WTC11 (cell line): ENCODE results near the gene EBI3. TPM values are rescaled to one million over a fixed set of nuclear protein-coding genes. Genes with fewer than 3 reads are reported as not detected.

Experiments used
- ATAC-seq: fragments of 200-7000 bp; cut with Tn5 transposase; 2 replicates; pipeline ENCODE4 v1.10.0; 2021; ENCODE audit warnings: mild to moderate bottlenecking, moderate library complexity
- CTCF ChIA-PET: fragments of 300-600 bp; sonication (Branson Sonifier 250); formaldehyde crosslinking; loops from one replicate; lab custom pipeline; 2021; ENCODE audit warnings: antibody characterized with exemption; lab: Charles Lee
- POLR2A ChIA-PET: fragments of 350-600 bp; sonication (Branson Sonifier 250); formaldehyde crosslinking; loops from one replicate; lab custom pipeline; 2021; ENCODE audit warnings: antibody characterized with exemption; lab: Charles Lee
- DNase-seq: peaks from one replicate; pipeline ENCODE4 v3.0.0; 2021; ENCODE audit warnings: low spot score
- H3K27ac Mint-ChIP-seq: 2 replicates; pipeline ENCODE4 v1.8.0; 2021; ENCODE audit warnings: mixed read lengths
- H3K27me3 Mint-ChIP-seq: 2 replicates; pipeline ENCODE4 v1.8.0; 2021; ENCODE audit warnings: low read depth, mild to moderate bottlenecking, moderate library complexity, mixed read lengths
- H3K36me3 Mint-ChIP-seq: 2 replicates; pipeline ENCODE4 v1.8.0; 2021; ENCODE audit warnings: mixed read lengths
- H3K4me1 Mint-ChIP-seq: 2 replicates; pipeline ENCODE4 v1.8.0; 2022; ENCODE audit warnings: mixed read lengths
- H3K4me3 Mint-ChIP-seq: 2 replicates; pipeline ENCODE4 v1.8.0; 2021; ENCODE audit warnings: mild to moderate bottlenecking, moderate library complexity, mixed read lengths
- H3K9me3 Mint-ChIP-seq: 2 replicates; pipeline ENCODE4 v1.8.0; 2021; ENCODE audit warnings: mixed read lengths
- GTF2I ChIP-seq: fragments of 250-450 bp; sonication (Bioruptor Pico); conservative IDR thresholded peaks from 2 replicates; pipeline ENCODE4 v1.4.0; 2021; ENCODE audit warnings: mild to moderate bottlenecking
- MXD4 ChIP-seq: fragments of 250-450 bp; sonication (Bioruptor Pico); IDR thresholded peaks from 2 replicates; pipeline ENCODE4 v1.8.0; 2021; ENCODE audit warnings: mild to moderate bottlenecking, moderate library complexity, borderline replicate concordance
- NFE2L1 ChIP-seq: sonication (generic); formaldehyde crosslinking; IDR thresholded peaks from 2 replicates; pipeline ENCODE4 v1.8.1; 2023; ENCODE audit warnings: missing genetic modification reagents
- NR1H2 ChIP-seq: sonication (generic); formaldehyde crosslinking; IDR thresholded peaks from 2 replicates; pipeline ENCODE4 v1.9.0; 2021; ENCODE audit warnings: mild to moderate bottlenecking, moderate library complexity, missing genetic modification reagents
- SMAD4 ChIP-seq: sonication (generic); formaldehyde crosslinking; IDR thresholded peaks from 2 replicates; pipeline ENCODE4 v1.8.0; 2022; ENCODE audit warnings: mild to moderate bottlenecking, missing genetic modification reagents
- SOX15 ChIP-seq: fragments of 250-450 bp; sonication (Bioruptor Pico); IDR thresholded peaks from 2 replicates; pipeline ENCODE4 v1.9.0; 2021; ENCODE audit warnings: mild to moderate bottlenecking
- TP53 ChIP-seq: sonication (generic); formaldehyde crosslinking; IDR thresholded peaks from 2 replicates; pipeline ENCODE4 v1.8.1; 2023; ENCODE audit warnings: mild to moderate bottlenecking, missing genetic modification reagents
- ZBTB21 ChIP-seq: sonication (generic); formaldehyde crosslinking; IDR thresholded peaks from 2 replicates; pipeline ENCODE4 v1.8.1; 2023; ENCODE audit warnings: mild to moderate bottlenecking, missing genetic modification reagents, borderline replicate concordance
- ZNF416 ChIP-seq: fragments of 250-450 bp; sonication (Bioruptor Pico); IDR thresholded peaks from 2 replicates; pipeline ENCODE4 v1.9.0; 2021; ENCODE audit warnings: mild to moderate bottlenecking, inconsistent platforms
- total RNA-seq: library from RNA; stranded (reverse); gene quantifications from 3 replicates; pipeline ENCODE4 v1.2.3, GENCODE V29; 2021
- TF ChIP-seq, protein P1 (sequence below): sonication (generic); formaldehyde crosslinking; IDR thresholded peaks from 2 replicates; pipeline ENCODE4 v1.8.0; 2023; ENCODE audit warnings: mild to moderate bottlenecking, missing genetic modification reagents
- TF ChIP-seq, protein P2 (sequence below): sonication (generic); formaldehyde crosslinking; IDR thresholded peaks from 2 replicates; pipeline ENCODE4 v1.8.1; 2022; ENCODE audit warnings: mild to moderate bottlenecking, missing genetic modification reagents, moderate library complexity, borderline replicate concordance
- TF ChIP-seq, protein P3 (sequence below): sonication (generic); formaldehyde crosslinking; IDR thresholded peaks from 2 replicates; pipeline ENCODE4 v1.8.1; 2023; ENCODE audit warnings: mild to moderate bottlenecking, missing genetic modification reagents, borderline replicate concordance
- TF ChIP-seq, protein P4 (sequence below): sonication (generic); formaldehyde crosslinking; IDR thresholded peaks from 2 replicates; pipeline ENCODE4 v1.8.0; 2022; ENCODE audit warnings: mild to moderate bottlenecking, missing genetic modification reagents

Gene EBI3
- total RNA-seq, 1 experiment from 2014 or later, result 0.81 TPM

DNA sequence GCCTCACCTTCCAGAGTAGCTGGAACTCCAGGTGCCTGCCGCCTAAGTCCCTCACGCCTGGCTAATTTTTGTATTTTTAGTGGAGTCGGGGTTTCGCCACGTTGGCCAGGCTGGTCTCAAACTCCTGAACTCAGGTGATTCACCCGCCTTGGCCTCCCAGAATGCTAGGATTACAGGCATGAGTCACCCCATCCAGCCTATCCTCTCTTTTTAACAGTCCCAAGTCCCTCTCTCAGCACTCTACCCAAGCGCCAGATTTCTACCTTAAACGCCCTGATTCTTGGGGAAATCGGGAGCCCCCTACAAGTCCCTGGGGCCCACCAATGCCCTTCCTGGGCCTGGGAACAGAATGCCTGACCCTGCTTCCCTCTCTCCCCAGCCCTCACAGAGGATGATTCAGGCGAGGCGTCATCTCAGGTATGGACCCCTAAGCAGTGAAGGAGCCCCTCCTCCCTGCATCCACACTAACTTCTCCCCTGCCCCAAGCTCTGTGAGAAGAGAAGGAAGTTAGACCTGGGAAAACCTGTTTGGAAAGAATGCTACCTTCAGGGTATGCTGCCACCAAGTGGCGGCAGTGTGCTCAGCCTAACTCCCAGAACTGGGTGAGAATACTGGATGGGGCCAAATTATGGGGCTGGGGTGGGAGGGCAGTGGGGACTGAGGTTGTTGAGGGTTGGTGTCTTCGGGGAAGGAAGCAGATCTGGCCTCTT, 20.8 kb upstream of the EBI3 start:
- no peak for DNase-seq
- CTCF ChIA-PET, result interaction anchor here (0.5 to 2.9 kb wide), 23 partner anchors 9 to 1596 kb away, joined by 3 to 21 read pairs (median 3); partner anchors contain the start of genes CREB3L3 and PIP5K1C
- Mint-ChIP-seq H3K27ac (peak overlapping the region; percentile 78), H3K36me3 (no peaks in the 10 kb centered on the region), H3K4me3 (no peak overlapping the region), H3K27me3 (no peaks in the 10 kb centered on the region), H3K4me1 (peaks cover 6% of the 10 kb centered on the region; the same call in 1 of the 2 replicates)
- TF ChIP-seq ZBTB21 (CRISPR knock-in tag) (no peak), ZNF416 (CRISPR knock-in tag) (no peak), SMAD4 (CRISPR knock-in tag) (no peak), MXD4 (no peak), SOX15 (CRISPR knock-in tag) (no peak), TP53 (CRISPR knock-in tag) (no peak), NR1H2 (no peak)
- TF ChIP-seq, protein P1, sequence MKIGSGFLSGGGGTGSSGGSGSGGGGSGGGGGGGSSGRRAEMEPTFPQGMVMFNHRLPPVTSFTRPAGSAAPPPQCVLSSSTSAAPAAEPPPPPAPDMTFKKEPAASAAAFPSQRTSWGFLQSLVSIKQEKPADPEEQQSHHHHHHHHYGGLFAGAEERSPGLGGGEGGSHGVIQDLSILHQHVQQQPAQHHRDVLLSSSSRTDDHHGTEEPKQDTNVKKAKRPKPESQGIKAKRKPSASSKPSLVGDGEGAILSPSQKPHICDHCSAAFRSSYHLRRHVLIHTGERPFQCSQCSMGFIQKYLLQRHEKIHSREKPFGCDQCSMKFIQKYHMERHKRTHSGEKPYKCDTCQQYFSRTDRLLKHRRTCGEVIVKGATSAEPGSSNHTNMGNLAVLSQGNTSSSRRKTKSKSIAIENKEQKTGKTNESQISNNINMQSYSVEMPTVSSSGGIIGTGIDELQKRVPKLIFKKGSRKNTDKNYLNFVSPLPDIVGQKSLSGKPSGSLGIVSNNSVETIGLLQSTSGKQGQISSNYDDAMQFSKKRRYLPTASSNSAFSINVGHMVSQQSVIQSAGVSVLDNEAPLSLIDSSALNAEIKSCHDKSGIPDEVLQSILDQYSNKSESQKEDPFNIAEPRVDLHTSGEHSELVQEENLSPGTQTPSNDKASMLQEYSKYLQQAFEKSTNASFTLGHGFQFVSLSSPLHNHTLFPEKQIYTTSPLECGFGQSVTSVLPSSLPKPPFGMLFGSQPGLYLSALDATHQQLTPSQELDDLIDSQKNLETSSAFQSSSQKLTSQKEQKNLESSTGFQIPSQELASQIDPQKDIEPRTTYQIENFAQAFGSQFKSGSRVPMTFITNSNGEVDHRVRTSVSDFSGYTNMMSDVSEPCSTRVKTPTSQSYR (CRISPR knock-in tag), result no peak
- TF ChIP-seq, protein P2, sequence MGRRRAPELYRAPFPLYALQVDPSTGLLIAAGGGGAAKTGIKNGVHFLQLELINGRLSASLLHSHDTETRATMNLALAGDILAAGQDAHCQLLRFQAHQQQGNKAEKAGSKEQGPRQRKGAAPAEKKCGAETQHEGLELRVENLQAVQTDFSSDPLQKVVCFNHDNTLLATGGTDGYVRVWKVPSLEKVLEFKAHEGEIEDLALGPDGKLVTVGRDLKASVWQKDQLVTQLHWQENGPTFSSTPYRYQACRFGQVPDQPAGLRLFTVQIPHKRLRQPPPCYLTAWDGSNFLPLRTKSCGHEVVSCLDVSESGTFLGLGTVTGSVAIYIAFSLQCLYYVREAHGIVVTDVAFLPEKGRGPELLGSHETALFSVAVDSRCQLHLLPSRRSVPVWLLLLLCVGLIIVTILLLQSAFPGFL (CRISPR knock-in tag), result no peak
- TF ChIP-seq, protein P3, sequence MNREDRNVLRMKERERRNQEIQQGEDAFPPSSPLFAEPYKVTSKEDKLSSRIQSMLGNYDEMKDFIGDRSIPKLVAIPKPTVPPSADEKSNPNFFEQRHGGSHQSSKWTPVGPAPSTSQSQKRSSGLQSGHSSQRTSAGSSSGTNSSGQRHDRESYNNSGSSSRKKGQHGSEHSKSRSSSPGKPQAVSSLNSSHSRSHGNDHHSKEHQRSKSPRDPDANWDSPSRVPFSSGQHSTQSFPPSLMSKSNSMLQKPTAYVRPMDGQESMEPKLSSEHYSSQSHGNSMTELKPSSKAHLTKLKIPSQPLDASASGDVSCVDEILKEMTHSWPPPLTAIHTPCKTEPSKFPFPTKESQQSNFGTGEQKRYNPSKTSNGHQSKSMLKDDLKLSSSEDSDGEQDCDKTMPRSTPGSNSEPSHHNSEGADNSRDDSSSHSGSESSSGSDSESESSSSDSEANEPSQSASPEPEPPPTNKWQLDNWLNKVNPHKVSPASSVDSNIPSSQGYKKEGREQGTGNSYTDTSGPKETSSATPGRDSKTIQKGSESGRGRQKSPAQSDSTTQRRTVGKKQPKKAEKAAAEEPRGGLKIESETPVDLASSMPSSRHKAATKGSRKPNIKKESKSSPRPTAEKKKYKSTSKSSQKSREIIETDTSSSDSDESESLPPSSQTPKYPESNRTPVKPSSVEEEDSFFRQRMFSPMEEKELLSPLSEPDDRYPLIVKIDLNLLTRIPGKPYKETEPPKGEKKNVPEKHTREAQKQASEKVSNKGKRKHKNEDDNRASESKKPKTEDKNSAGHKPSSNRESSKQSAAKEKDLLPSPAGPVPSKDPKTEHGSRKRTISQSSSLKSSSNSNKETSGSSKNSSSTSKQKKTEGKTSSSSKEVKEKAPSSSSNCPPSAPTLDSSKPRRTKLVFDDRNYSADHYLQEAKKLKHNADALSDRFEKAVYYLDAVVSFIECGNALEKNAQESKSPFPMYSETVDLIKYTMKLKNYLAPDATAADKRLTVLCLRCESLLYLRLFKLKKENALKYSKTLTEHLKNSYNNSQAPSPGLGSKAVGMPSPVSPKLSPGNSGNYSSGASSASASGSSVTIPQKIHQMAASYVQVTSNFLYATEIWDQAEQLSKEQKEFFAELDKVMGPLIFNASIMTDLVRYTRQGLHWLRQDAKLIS (CRISPR knock-in tag), result no peak
- TF ChIP-seq, protein P4, sequence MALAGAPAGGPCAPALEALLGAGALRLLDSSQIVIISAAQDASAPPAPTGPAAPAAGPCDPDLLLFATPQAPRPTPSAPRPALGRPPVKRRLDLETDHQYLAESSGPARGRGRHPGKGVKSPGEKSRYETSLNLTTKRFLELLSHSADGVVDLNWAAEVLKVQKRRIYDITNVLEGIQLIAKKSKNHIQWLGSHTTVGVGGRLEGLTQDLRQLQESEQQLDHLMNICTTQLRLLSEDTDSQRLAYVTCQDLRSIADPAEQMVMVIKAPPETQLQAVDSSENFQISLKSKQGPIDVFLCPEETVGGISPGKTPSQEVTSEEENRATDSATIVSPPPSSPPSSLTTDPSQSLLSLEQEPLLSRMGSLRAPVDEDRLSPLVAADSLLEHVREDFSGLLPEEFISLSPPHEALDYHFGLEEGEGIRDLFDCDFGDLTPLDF (CRISPR knock-in tag), result no peak
- TF ChIP-seq, all 79 proteins: peak for 0
- H3K9me3 Mint-ChIP-seq, result no peaks in the 10 kb centered on the region
- ATAC-seq, result peak; percentile 57
- POLR2A ChIA-PET, result no interaction called here

DNA sequence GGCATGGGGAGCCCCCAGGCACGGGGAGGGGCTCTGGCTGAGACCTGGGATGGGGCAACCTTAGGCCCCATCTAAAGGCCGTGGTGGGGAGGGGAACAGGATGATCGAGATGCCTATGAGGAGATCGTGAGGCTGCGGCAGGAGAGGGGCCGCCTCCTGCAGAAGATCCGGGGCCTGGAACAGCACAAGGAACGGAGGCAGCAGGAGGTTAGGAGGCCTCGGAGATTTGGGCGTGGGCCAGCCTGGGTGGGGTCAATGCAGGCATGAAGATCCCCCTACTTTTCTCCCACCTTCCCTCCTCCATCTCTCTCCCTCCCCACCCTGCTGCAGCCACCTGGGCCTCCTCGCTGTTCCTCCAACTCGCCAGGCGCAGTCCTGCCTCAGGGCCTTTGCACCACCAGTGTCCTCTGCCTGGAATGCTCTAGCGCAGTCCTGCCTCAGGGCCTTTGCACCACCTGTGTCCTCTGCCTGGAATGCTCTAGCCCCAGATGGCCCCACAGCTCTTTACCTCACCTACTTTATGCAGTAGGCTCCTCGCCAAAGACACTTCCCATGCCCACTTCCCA, 19.1 kb upstream of the EBI3 start:
- no peak for DNase-seq
- ATAC-seq, result no peak
- Mint-ChIP-seq H3K36me3 (no peaks in the 10 kb centered on the region), H3K4me3 (no peak overlapping the region), H3K4me1 (peaks cover 3% of the 10 kb centered on the region; the same call in 1 of the 2 replicates), H3K27me3 (no peaks in the 10 kb centered on the region), H3K27ac (no peak overlapping the region), H3K9me3 (no peaks in the 10 kb centered on the region)
- TF ChIP-seq GTF2I, result 0 out of 2 replicates have a peak, but pooled peaks have one; percentile 64
- no peak for TF ChIP-seq NFE2L1
- CTCF ChIA-PET, result interaction anchor here (2.1 kb wide), 1 partner anchor 70 kb away, joined by 6 read pairs; no protein-coding TSS in a partner anchor
- POLR2A ChIA-PET, result no interaction called here
